Smooth muscle cell of the pulmonary artery (primary cell): ENCODE data around the gene FHIP1B. TPM values are rescaled to one million over a fixed set of nuclear protein-coding genes. Genes with fewer than 3 reads are reported as not detected.

Source experiments
- total RNA-seq: library from RNA; depleted of rRNA; stranded (reverse); fragments of >200 nt; gene quantifications from 2 replicates; pipeline ENCODE4 v1.2.3, GENCODE V29; 2014

The FHIP1B gene
- 13.3 and 21.1 TPM in 2 replicates for total RNA-seq

DNA sequence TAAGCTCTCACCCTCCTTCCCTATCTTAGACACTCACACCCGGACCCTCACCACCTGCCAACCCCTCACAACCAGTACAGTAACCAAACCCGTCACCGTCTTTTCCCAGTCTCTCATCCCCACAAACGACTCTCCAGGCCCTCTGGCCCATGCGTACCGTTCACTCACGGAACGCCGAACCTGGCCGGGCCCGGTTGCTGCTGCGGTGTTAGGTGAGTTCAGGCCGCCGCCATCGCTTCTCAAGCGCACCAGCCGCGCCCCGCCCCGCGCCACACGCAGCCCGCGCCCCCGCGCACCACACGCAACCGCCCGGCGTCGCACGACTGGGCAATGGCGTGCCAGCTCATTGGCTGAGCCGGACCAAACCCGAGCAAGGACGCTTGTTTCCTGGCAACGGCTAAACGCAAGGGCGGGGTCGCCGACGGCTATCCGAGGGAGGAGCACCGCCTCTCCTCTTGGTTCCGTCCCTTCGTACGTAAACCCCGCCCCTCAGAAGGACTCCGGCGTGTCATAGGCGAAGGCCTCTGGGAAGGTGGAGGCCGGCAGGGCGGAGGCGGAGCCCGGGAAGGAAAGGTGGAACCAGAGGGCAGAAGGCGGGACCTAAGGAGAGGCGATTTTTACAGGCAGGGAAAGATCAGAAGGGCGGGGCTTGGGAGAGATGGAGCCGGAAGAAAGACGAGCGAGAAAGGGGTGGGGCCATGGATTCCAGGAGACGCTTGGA lies at the start of gene FHIP1B:
FHIP1B (minus strand) TSS at position 250 of the 721 bp plus-strand sequence. CDS start 10,120 bp downstream, outside the sequence.

DNA sequence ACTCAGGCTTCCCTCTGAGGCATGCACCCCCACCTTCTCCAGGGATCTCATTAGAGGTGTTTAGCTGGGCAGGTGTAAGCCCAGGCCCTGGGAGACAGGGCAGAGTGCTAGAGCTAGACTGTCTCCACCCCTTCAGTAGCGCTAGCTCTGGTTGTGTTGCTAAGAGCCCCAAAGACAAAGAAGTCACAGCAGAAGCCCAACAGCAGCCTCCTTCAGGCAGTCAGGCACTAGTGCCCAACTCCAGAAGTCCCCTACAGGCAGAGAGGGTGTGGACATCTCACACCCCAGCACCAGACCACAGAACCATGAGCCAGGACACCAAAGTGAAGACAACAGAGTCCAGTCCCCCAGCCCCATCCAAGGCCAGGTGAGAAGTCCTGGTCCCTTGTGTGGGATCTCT lies 4.5 kb upstream of the FHIP1B start, which contains the start of gene CNGA4:
CNGA4 (plus strand) TSS at position 188 of the 400 bp plus-strand sequence; CDS start at position 306, 118 bp downstream.

DNA sequence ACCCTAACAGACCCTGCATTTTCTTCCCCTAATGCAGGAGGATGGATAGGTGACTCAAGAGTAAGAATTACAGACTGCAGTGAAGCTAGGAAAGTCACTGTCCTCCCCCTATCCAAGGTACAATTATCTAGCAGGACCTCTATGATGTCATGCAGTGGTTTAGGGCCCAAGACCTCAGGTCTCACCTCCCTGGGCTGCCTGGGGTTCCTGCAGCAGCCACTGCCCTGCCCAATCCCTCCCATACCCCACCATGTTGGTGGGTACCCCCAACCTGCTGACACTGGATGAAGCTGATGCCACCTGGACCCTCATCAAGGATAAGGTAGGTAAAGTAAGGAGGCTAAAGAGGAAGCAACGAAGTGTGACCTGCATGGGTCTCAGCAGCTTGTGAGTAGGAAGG lies 29.1 kb downstream of the FHIP1B start, which contains the start of gene C11orf42:
C11orf42 (plus strand) TSS at position 192 of the 400 bp plus-strand sequence; CDS start at position 251, 59 bp downstream.

DNA sequence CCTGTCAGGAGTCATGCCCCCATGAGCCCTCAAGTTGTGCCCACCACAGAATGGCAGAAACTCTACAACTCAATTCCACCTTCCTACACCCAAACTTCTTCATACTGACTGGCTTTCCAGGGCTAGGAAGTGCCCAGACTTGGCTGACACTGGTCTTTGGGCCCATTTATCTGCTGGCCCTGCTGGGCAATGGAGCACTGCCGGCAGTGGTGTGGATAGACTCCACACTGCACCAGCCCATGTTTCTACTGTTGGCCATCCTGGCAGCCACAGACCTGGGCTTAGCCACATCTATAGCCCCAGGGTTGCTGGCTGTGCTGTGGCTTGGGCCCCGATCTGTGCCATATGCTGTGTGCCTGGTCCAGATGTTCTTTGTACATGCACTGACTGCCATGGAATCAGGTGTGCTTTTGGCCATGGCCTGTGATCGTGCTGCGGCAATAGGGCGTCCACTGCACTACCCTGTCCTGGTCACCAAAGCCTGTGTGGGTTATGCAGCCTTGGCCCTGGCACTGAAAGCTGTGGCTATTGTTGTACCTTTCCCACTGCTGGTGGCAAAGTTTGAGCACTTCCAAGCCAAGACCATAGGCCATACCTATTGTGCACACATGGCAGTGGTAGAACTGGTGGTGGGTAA lies 35.1 kb downstream of the FHIP1B start, which contains the start of gene OR52W1:
OR52W1 (plus strand) TSS at position 51 of the 637 bp plus-strand sequence; CDS start at position 51, 0 bp downstream.

DNA sequence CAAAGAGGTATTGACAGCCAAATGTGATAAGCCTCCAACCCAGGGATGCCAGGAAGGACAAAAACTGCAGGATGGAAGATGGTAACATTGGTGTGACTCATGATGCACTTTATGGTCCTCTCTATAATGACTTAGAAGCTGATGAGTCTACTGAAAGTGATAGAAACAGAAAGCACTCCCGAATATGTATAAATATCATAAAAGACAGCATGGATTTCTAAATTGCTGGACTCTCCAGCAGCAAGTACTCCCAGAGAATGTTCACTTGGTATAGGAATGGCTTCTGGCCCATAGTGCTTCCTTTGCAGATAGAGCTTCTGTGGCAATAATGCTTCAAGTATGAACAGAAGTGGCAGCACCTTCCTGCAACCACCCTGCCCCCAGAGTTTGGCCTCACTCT lies 64.2 kb downstream of the FHIP1B start, which contains the start of gene OR52B2:
OR52B2 (minus strand) TSS at position 101 of the 400 bp plus-strand sequence; CDS start at position 101, 0 bp downstream.

Other genes starting within 250 kb of the FHIP1B start
- not detected in 2 replicates for gene OR52L1, start 247.7 kb downstream of the FHIP1B start, total RNA-seq
- not detected in 2 replicates for gene OR56A4, start 227.7 kb downstream of the FHIP1B start, total RNA-seq
- gene OR56A1, start 203.9 kb downstream of the FHIP1B start, total RNA-seq: not detected in 2 replicates
- gene OR56B4, start 127.0 kb downstream of the FHIP1B start, total RNA-seq: not detected in 2 replicates
- not detected in 2 replicates for gene OR52B2, start 64.3 kb downstream of the FHIP1B start, total RNA-seq
- gene OR52W1, start 35.4 kb downstream of the FHIP1B start, total RNA-seq: not detected in 2 replicates
- not detected in 2 replicates for gene C11orf42, start 29.1 kb downstream of the FHIP1B start, total RNA-seq
- gene CNGA4, start 4.5 kb upstream of the FHIP1B start, total RNA-seq: 0.07 and 0.17 TPM in 2 replicates
- gene CCKBR, start 25.2 kb upstream of the FHIP1B start, total RNA-seq: not detected in 2 replicates
- gene CAVIN3, start 85.9 kb upstream of the FHIP1B start, total RNA-seq: 53.3 and 111 TPM in 2 replicates
- 91.4 and 111 TPM in 2 replicates for gene SMPD1, start 155.8 kb upstream of the FHIP1B start, total RNA-seq
- 41.9 and 50.6 TPM in 2 replicates for gene APBB1, start 184.5 kb upstream of the FHIP1B start, total RNA-seq
- 0.78 and 0.92 TPM in 2 replicates for gene HPX, start 206.4 kb upstream of the FHIP1B start, total RNA-seq
- 40.8 and 53.7 TPM in 2 replicates for gene TRIM3, start 239.3 kb upstream of the FHIP1B start, total RNA-seq
- 49.1 and 51.6 TPM in 2 replicates for gene ARFIP2, start 246.7 kb upstream of the FHIP1B start, total RNA-seq
- gene TIMM10B, start 246.9 kb upstream of the FHIP1B start, total RNA-seq: 34.3 and 36.7 TPM in 2 replicates